ENCODE data around the gene CHST8.

Gene CHST8

GRCh38 chr19:33638167-33639034 is 16.6 kb downstream of the CHST8 start:
- no peak overlapping the region for H3K27ac ChIP-seq
- TF ChIP-seq CTCF (conservative IDR thresholded peaks at IDR 0.05) = no peak

- no peak for TF ChIP-seq CTCF (conservative IDR thresholded peaks at IDR 0.05)
- no peak overlapping the region for H3K27ac ChIP-seq
Observed at GRCh38 chr19:33639035-33639681, 17.4 kb downstream of the CHST8 start.

- H3K27ac ChIP-seq = no peak overlapping the region
- TF ChIP-seq CTCF (conservative IDR thresholded peaks at IDR 0.05) = no peak
Observed at GRCh38 chr19:33640773-33641172, 19.0 kb downstream of the CHST8 start.

- H3K27ac ChIP-seq = no peak overlapping the region
- TF ChIP-seq CTCF (conservative IDR thresholded peaks at IDR 0.05) = no peak
Observed at GRCh38 chr19:33641261-33641660, 19.5 kb downstream of the CHST8 start.

GRCh38 chr19:33641956-33642498 is 20.3 kb downstream of the CHST8 start:
- TF ChIP-seq CTCF (conservative IDR thresholded peaks at IDR 0.05) = no peak
- no peak overlapping the region for H3K27ac ChIP-seq

GRCh38 chr19:33644284-33644836 is 22.6 kb downstream of the CHST8 start:
- no peak overlapping the region for H3K27ac ChIP-seq
- no peak for TF ChIP-seq CTCF (conservative IDR thresholded peaks at IDR 0.05)

- no peak for TF ChIP-seq CTCF (conservative IDR thresholded peaks at IDR 0.05)
- H3K27ac ChIP-seq = no peak overlapping the region
Observed at GRCh38 chr19:33646306-33646705, 24.6 kb downstream of the CHST8 start.
